ENCODE measurements around the gene MANEA. TPM values are rescaled to one million over a fixed set of nuclear protein-coding genes. Genes with fewer than 3 reads are reported as not detected.

Gene MANEA
- polyA plus RNA-seq, 1 experiment: 17.3 TPM

GRCh38 chr6:95572098-95572497, 5.2 kb upstream of the MANEA start:
- no peaks in the 10 kb centered on the region for H3K9me3 ChIP-seq (ENCODE audit: control insufficient read depth, insufficient read depth, low read length)
- no peak overlapping the region for H3K4me3 ChIP-seq (ENCODE audit: low read depth, low read length)
- no peak for TF ChIP-seq CTCF (IDR thresholded peaks at IDR 0.05; ENCODE audit: low read depth, low read length)
- no peak for DNase-seq (ENCODE audit: low read depth, low spot score)
- H3K27ac ChIP-seq (ENCODE audit: low read depth, low read length): no peak overlapping the region
- H3K27me3 ChIP-seq (ENCODE audit: control insufficient read depth, insufficient read depth, low read length): no peaks in the 10 kb centered on the region
- ChIA-PET POLR2A (no interaction called here), CTCF (no interaction called here)

- POLR2A ChIA-PET: no interaction called here
- Histone ChIP-seq H3K4me3 (ENCODE audit: low read depth, low read length) (no peak overlapping the region), H3K9me3 (ENCODE audit: control insufficient read depth, insufficient read depth, low read length) (no peaks in the 10 kb centered on the region), H3K27ac (ENCODE audit: low read depth, low read length) (no peak overlapping the region), H3K27me3 (ENCODE audit: control insufficient read depth, insufficient read depth, low read length) (no peaks in the 10 kb centered on the region)
- CTCF ChIA-PET: no interaction called here
- DNase-seq (ENCODE audit: low read depth, low spot score): peak; percentile 11
- no peak for TF ChIP-seq CTCF (IDR thresholded peaks at IDR 0.05; ENCODE audit: low read depth, low read length)
Observed at GRCh38 chr6:95574811-95575210, 2.5 kb upstream of the MANEA start.

GRCh38 chr6:95576218-95576997, 927 bp upstream of the MANEA start:
- CTCF ChIA-PET: interaction anchor here (0.6 kb wide), 1 partner anchor 17 kb away, joined by 3 read pairs; no protein-coding TSS in a partner anchor
- DNase-seq (ENCODE audit: low read depth, low spot score): no peak

GRCh38 chr6:95576998-95577303, 384 bp upstream of the MANEA start:
- Histone ChIP-seq H3K27ac (ENCODE audit: low read depth, low read length) (peak overlapping the region; percentile 86), H3K27me3 (ENCODE audit: control insufficient read depth, insufficient read depth, low read length) (no peaks in the 10 kb centered on the region), H3K9me3 (ENCODE audit: control insufficient read depth, insufficient read depth, low read length) (no peaks in the 10 kb centered on the region), H3K4me3 (ENCODE audit: low read depth, low read length) (peak overlapping the region; percentile 81)
- DNase-seq (ENCODE audit: low read depth, low spot score): no peak
- ChIA-PET CTCF (interaction anchor here (0.6 kb wide), 1 partner anchor 16 kb away, joined by 3 read pairs; no protein-coding TSS in a partner anchor), POLR2A (interaction anchor here (1.0 kb wide), 1 partner anchor 23 kb away, joined by 3 read pairs; no protein-coding TSS in a partner anchor)
- no peak for TF ChIP-seq CTCF (IDR thresholded peaks at IDR 0.05; ENCODE audit: low read depth, low read length)

More at GRCh38 chr6:95576218-95576997, 927 bp upstream of the MANEA start:
- TF ChIP-seq CTCF (IDR thresholded peaks at IDR 0.05; ENCODE audit: low read depth, low read length): no peak
- H3K27me3 ChIP-seq (ENCODE audit: control insufficient read depth, insufficient read depth, low read length): no peaks in the 10 kb centered on the region
- no peak overlapping the region for H3K27ac ChIP-seq (ENCODE audit: low read depth, low read length)
- POLR2A ChIA-PET: no interaction called here
- no peaks in the 10 kb centered on the region for H3K9me3 ChIP-seq (ENCODE audit: control insufficient read depth, insufficient read depth, low read length)
- H3K4me3 ChIP-seq (ENCODE audit: low read depth, low read length): peak overlapping the region; percentile 81

- POLR2A ChIA-PET: no interaction called here
- Histone ChIP-seq H3K4me3 (ENCODE audit: low read depth, low read length) (peak overlapping the region; percentile 81), H3K9me3 (ENCODE audit: control insufficient read depth, insufficient read depth, low read length) (no peaks in the 10 kb centered on the region), H3K27ac (ENCODE audit: low read depth, low read length) (peak overlapping the region; percentile 86), H3K27me3 (ENCODE audit: control insufficient read depth, insufficient read depth, low read length) (no peaks in the 10 kb centered on the region)
- CTCF ChIA-PET: no interaction called here
- TF ChIP-seq CTCF (IDR thresholded peaks at IDR 0.05; ENCODE audit: low read depth, low read length): no peak
- no peak for DNase-seq (ENCODE audit: low read depth, low spot score)
Observed at GRCh38 chr6:95578106-95578410, 723 bp downstream of the MANEA start.

Measured in AG04450 (cell line).